Adrenal gland (tissue), 12 donors: Measurements from ENCODE around the gene ARHGAP20. TPM values are rescaled to one million over a fixed set of nuclear protein-coding genes. Genes with fewer than 3 reads are reported as not detected.

ENCODE experiments used
- DNase-seq, 7 donors: peaks; one replicate each; pipeline ENCODE4 v3.0.0-alpha.2; 2019 to 2020
- H3K27ac ChIP-seq, 5 donors: fragments of 200-600 bp; sonication (generic) in 4 of 5; 1 replicate in 3 of 5; 2 replicates in 2 of 5; pipeline versions ENCODE4 v1.5.1 to v1.8.0; 2016 to 2020; ENCODE audit warnings: mild to moderate bottlenecking in 1 of 5
- H3K27me3 ChIP-seq: fragments of 200-600 bp; 2 replicates; pipeline ENCODE4 v1.8.0; 2021
- H3K36me3 ChIP-seq, 2 donors: fragments of 200-600 bp; replicated peaks in 1 of 2; 1 replicate in 1 of 2; 2 replicates in 1 of 2; pipeline versions ENCODE4 v1.5.1 to v1.8.0; 2018 to 2022
- H3K4me1 ChIP-seq, 2 donors: fragments of 200-600 bp; replicated peaks in 1 of 2; 1 replicate in 1 of 2; 2 replicates in 1 of 2; pipeline versions ENCODE4 v1.5.1 to v1.8.0; 2018 to 2021
- H3K4me3 ChIP-seq, 4 donors: fragments of 200-600 bp; sonication (generic) in 3 of 4; one replicate each; pipeline ENCODE4 v1.5.1; 2016 to 2018
- H3K9me3 ChIP-seq, 3 donors: fragments of 200-600 bp; sonication (generic) in 1 of 3; replicated peaks in 1 of 3; 1 replicate in 2 of 3; 2 replicates in 1 of 3; pipeline versions ENCODE4 v1.5.1 to v1.8.0; 2016 to 2021
- CTCF ChIP-seq, 6 experiments: fragments of 450-650 bp in 4 of 6; fragments of 200-600 bp in 2 of 6; sonication (generic) in 1 of 6; IDR thresholded peaks; 1 replicate in 5 of 6; 2 replicates in 1 of 6; pipeline versions ENCODE4 v1.5.1 to v1.8.0; 2016 to 2021; ENCODE audit warnings: antibody characterized with exemption in 6 of 6, mild to moderate bottlenecking in 2 of 6, moderate library complexity in 1 of 6
- POLR2A ChIP-seq, 2 donors: fragments of 450-650 bp; IDR thresholded peaks; one replicate each; pipeline ENCODE4 v1.6.1; 2017; ENCODE audit warnings: antibody characterized with exemption in 2 of 2, mild to moderate bottlenecking in 2 of 2, moderate library complexity in 1 of 2
- WGBS, 4 donors: extraction: QIAGEN DNeasy Blood & Tissue Kit in 2 of 4; methylation state at CpG; one replicate each; pipeline versions ENCODE4 v1.1.5 to v1.1.7; 2013 to 2017; 5-methylcytosine and 5-hydroxymethylcytosine counted together
- intact Hi-C, 2 donors: fragments of 100-400 bp; cut with DNase I; formaldehyde crosslinking; loops; one replicate each; pipeline versions ENCODE4 v1.14.1 to v1.15.0; 2022 to 2023
- polyA plus RNA-seq, 3 donors: library from polyadenylated mRNA; stranded (reverse); fragments of 200-250 nt in 2 of 3; fragments of 350-450 nt in 1 of 3; fragmentation: Illumina TruSeq in 1 of 3; extraction: RNeasy Lipid Tissue Mini Kit (QIAGEN cat#74804) in 1 of 3; gene quantifications; one replicate each; pipeline ENCODE4 v1.2.3, GENCODE V29; 2013 to 2014
- total RNA-seq, 9 donors: library from RNA; depleted of rRNA in 4 of 9; stranded (reverse); fragments of >200 nt in 4 of 9; fragments of 120-200 nt in 1 of 9; fragmentation: NEBNext Ultra II Directional in 1 of 9; extraction: Animal tissue kit (Norgen Biotek cat#: 25700) in 1 of 9; gene quantifications; one replicate each; pipeline versions ENCODE4 v1.1.0 to v1.2.4, GENCODE V29; 2013 to 2023
- donor health status: healthy with polysubstance abuse.
- donor health status: Bipolar disorder and iron deficiency.
- donor health status: DM: yes; HTN: yes; CAD: no.
- donor health status: DM: no; HTN: no; CAD: no.
- donor health status: DM: no; HTN: no; CAD: no.
- donor health status: DM: yes; HTN: yes; CAD: no.

ARHGAP20 gene
- total and polyA plus RNA-seq, 12 donors = 0.84 to 8.2 (median 3.7) TPM

GRCh38 chr11:110544779-110545178, 167.5 kb downstream of the ARHGAP20 start:
- intact Hi-C loops = no loop called here
- TF ChIP-seq POLR2A (IDR thresholded peaks at IDR 0.05) (no peak), CTCF (IDR thresholded peaks at IDR 0.05) (no peak)
- Histone ChIP-seq H3K27me3 (no peaks in the 10 kb centered on the region), H3K36me3 (no peaks in the 10 kb centered on the region), H3K9me3 (no peaks in the 10 kb centered on the region), H3K4me1 (no peaks in the 10 kb centered on the region), H3K27ac (no peak overlapping the region), H3K4me3 (no peak overlapping the region)
- 84 to 97% (median 90%) methylated on average over 1 of the region's 1 CpG for WGBS, 4 donors
- no peak for DNase-seq

DNA sequence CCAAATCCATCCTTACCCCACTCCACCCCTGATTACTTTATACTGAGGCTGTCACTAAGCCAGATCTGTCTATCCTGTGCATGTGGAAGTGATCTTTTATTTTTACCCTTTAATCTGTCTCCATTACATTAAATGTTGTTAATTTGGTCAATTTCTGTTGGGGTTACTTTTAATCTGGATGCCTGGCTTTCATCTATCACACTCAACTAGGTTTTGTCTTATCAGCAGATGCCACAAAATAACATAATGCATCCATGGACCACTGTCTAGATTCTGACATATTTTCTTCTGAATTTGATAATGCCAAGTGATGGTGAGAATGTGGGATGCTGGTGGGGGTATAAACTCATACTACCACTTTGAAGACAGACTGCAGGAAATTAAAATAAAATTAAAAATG, 174.1 kb downstream of the ARHGAP20 start:
- no peak overlapping the region for H3K4me3 ChIP-seq
- H3K36me3 ChIP-seq = no peaks in the 10 kb centered on the region
- DNase-seq = no peak
- H3K9me3 ChIP-seq = no peaks in the 10 kb centered on the region
- no peaks in the 10 kb centered on the region for H3K4me1 ChIP-seq
- no peaks in the 10 kb centered on the region for H3K27me3 ChIP-seq
- TF ChIP-seq POLR2A (IDR thresholded peaks at IDR 0.05) (no peak), CTCF (IDR thresholded peaks at IDR 0.05) (no peak)
- intact Hi-C loops = no loop called here
- no peak overlapping the region for H3K27ac ChIP-seq

GRCh38 chr11:110530900-110531741, 181.1 kb downstream of the ARHGAP20 start:
- Histone ChIP-seq H3K9me3 (peaks cover 0 to 3% (median 0%) of the 10 kb centered on the region in 3 donors), H3K27ac (peak overlapping the region in 3 of 5 donors; percentile 22 to 70 (median 62)), H3K36me3 (no peaks in the 10 kb centered on the region), H3K4me1 (peaks cover 0 to 10% of the 10 kb centered on the region in 2 donors), H3K4me3 (no peak overlapping the region), H3K27me3 (no peaks in the 10 kb centered on the region)
- peak; percentile 29 to 79 (median 63) for DNase-seq
- intact Hi-C loops = no loop called here
- 50 to 67% (median 55%) methylated on average over 4 to 6 of the region's 6 CpGs for WGBS, 4 donors
- TF ChIP-seq CTCF (IDR thresholded peaks at IDR 0.05) (no peak), POLR2A (IDR thresholded peaks at IDR 0.05) (no peak)

DNA sequence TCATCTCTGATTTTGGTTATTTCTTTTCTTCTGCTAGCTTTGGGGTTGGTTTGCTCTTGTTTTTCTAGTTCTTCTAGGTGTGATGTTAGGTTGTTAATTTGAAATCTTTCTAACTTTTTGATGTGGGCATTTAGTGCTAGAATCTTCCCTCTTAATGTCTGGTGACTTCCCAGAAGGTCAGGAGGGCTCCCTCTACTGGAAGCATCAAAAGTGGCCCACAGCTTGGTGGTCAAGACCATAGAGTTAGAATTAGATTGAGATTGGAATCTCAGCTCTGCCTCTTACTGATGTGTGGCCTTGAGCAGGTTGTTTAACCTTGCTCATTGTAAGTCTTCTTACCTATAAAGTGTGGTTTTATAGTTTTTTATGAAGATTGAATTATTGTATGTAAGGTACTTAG, 183.2 kb downstream of the ARHGAP20 start:
- intact Hi-C loops = no loop called here

More for the DNA sequence above, 183.2 kb downstream of the ARHGAP20 start:
- Histone ChIP-seq H3K4me3 (no peak overlapping the region), H3K36me3 (no peaks in the 10 kb centered on the region), H3K4me1 (peaks cover 0 to 10% of the 10 kb centered on the region in 2 donors), H3K27ac (no peak overlapping the region), H3K9me3 (peaks cover 0 to 3% (median 0%) of the 10 kb centered on the region in 3 donors), H3K27me3 (no peaks in the 10 kb centered on the region)
- TF ChIP-seq CTCF (IDR thresholded peaks at IDR 0.05) (peak in 2 of 6 experiments; percentile 2 to 18), POLR2A (IDR thresholded peaks at IDR 0.05) (no peak)
- no peak for DNase-seq
